ENCODE results near the gene ACTN3.

- TF ChIP-seq CTCF (IDR thresholded peaks at IDR 0.05; ENCODE audit: poor library complexity, severe bottlenecking) (no peak), SMC3 (conservative IDR thresholded peaks at IDR 0.05; ENCODE audit: poor library complexity) (no peak)
Observed at GRCh38 chr11:66548041-66548440, 1.3 kb downstream of the ACTN3 start.

Measured in neural cell (in vitro differentiated cells).